ENCODE measurements around the gene CLMP.

Gene CLMP

DNA sequence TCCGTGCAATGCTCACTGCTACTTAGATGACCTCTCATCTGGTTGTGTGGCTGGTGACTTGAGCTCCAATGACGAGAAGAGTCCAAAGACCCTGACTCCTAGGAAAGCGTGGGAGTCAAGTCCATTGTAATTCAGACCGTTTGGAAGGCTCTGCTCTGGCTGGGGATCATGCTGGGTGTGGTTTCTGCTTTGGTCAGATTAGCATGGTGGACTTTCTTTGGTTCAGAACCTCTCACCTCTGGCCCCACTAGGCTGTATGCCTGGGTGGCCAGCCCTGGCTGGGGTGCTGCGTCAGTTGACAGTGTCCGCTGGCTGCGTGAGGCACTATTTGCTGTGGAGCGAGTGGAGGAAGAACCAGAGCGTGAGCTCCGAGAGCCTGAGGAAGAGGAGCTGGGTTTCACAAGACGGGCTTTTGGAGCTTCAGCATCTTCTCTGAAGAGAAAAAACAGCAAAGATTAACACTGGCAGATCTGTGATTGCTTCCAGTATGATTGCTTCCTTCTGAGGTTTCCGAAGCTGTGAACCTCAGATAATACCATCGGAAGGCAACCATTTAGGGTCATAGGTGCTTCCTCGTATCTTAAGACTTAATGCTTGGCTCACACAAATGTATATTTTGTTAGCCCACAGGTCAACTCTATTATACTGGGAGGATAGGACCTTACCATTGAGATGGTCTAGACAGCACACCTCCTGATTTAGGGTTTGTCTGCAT is 121.5 kb downstream of the CLMP start:
- DNase-seq, result no peak

DNA sequence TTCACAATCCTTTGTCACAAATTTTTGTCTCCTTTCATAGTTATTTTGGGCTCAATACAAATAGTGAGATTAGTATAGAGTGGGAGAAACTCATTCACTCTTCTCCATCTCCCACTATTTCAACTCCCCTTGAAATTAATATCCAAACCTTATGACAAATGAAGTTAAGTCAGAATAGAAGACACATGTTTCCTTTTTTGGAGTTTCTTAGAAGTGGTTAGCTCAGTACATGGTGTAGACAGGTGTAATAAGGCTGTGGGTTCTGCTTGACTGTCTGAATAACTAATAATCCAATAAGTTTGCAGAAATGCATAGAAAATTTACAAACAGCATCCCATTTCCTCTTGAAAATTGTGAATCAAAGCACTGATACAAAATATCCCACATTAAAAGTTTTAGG is 122.3 kb downstream of the CLMP start:
- no peak for DNase-seq

DNA sequence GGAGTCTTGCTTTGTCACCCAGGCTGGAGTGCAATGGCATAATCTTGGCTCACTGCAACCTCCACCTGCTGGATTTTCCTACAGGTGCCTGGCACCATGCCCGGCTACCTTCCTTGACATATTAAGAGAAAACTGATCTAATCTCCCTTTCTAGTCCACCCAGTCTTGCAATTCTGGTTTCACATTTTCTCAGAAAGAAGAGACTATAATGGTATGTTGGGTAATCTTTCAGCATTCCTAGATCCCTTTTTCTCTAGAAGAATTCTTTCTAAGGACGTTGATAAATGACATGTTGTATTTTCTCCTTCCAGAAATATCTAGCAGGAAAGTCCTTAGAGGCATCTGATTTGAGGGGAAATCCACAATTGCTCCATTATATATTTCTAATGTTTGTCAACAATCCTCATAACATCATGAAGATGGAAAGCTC is 122.7 kb downstream of the CLMP start:
- DNase-seq, result no peak

DNA sequence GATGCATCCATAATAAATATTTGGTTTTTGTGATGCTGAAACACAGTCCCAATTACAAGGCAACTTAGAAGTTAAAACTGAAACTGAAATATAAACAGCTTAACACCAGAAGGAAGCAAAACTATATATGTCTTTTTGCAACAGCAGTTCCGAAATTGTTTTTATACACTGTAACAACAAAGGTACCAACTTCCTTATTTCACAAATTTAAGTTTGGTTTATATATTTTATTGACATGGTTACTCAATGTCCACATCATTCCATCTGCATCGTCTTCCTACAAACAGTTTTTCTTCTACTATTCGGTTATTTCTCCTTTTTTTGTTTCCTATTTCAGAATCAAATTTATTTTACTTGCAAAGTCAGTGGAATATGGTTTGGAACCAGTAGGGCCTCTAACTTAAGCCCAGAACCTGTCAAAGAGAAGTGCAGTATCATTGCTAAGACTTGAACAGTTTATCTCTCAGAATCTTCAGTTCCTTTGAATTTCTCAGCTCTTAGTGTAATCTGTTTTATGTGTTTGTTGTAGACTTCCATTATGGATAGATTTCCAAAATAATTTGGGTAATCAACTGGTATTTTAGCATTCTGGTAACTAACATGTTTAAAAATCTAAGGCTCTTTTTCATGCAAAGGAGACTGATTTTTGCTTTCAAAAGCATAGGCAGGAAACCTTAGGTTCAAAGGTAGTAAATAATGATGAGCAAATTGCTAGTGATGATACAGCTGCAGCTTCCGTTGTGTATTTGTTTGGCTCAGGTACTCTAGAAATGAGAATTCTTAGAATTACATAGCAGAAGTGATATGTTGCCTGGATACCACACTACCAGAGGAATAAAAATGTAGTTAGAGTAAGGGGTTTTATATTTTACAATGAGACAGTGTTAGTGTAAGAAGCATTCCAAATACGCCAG is 124.9 kb downstream of the CLMP start:
- DNase-seq, result peak; percentile 46 to 80

DNA sequence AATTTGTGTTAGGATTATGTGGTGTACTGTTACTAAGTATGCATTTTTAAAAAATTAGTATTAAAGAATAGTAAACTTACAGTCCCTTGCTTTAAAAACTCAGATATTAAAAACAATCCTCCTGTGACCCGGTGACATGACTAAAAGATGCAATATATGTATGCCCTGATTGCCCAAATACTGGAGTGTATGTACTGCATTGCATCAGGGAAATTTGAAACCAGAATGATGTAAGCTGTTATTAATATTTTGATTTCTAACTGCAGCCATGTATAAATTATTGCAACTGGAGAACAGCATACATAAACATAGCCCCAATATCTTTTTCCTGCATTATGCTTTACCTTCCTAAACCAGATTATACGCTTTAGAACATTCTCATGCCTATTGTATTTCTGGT is 129.4 kb downstream of the CLMP start:
- no peak for DNase-seq

DNA sequence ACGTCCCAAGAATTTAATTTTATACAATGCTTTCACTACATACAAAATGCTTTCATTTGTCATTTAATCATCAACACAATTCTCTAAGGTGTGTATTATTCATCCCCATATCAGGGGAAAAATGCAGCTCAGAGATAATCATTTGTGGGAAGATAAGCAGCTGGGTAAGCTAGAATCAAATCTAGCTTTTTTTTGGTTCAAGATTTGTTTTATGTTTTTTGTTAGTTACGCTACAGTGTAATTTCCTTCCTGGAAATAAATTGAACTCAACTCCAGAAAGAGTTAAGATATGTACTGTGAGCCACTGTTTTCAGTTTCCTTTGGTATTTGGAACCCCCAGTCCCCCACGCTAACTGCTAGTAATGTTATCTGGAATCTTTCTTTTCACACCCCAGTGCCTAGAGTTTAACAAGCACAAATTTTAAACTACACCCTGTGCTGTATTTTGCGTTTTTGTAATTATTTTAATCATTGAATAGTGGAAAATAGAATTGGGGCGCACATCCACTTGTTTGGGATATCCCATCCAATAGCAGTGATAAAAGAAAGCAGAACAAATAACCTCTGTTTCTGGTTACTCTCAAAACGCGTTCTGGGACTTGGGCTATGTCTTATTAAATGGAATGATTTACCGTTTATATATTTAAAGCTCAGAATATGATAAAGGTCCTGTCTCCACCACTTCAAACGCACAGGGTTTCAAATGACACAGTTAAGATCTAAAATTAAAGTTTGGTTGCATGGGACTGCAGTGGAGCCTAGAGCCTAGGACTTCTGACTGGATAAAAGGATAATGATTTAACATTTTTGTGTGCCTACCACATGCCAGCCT is 131.0 kb downstream of the CLMP start:
- DNase-seq, result peak in 1 of 2 donors; percentile 71

DNA sequence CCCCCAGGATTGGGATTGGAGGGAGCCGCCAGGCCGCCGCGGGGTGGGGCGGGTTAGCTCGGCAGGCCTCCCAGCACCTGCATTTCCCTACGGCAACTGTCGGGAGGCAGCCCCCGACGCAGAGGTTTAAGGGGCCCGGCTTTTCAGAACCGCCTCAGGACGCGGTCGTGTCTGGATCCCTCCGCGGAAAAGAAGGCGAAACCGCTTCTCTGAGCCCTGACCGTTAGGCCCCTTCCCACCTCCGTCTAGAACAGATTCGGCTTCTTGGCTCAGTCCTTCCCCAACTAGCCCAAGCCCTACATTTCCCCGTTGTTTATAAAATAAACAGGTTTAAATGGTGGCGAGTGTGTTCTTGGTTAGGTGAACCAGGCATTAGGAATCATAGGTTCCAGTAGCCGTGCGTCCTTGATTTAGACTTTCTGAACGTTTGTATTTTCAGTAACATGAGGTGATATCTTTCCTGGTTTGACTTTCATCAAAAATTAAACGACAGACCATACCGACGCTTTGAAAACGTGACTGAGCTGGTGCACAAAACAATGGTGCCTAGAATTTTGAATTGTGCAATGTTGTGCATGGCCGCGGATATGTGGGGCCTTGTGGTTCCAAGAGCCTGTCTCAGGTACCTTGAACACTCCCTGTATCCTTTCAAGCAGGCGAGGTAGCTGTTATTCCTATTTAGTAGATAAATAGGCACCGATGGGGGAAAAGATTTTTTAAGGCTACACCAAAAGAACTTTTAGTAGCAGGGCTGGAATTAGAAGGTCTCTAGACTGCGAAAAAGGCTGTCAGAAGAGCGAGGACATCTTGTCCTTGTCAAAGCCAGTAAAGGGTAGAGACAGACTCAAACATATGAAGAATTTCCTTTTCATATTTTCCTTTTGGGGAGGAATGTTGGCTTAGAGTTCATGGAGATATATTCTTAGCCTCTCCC is 131.9 kb downstream of the CLMP start:
- DNase-seq, result peak in 1 of 2 donors; percentile 60

DNA sequence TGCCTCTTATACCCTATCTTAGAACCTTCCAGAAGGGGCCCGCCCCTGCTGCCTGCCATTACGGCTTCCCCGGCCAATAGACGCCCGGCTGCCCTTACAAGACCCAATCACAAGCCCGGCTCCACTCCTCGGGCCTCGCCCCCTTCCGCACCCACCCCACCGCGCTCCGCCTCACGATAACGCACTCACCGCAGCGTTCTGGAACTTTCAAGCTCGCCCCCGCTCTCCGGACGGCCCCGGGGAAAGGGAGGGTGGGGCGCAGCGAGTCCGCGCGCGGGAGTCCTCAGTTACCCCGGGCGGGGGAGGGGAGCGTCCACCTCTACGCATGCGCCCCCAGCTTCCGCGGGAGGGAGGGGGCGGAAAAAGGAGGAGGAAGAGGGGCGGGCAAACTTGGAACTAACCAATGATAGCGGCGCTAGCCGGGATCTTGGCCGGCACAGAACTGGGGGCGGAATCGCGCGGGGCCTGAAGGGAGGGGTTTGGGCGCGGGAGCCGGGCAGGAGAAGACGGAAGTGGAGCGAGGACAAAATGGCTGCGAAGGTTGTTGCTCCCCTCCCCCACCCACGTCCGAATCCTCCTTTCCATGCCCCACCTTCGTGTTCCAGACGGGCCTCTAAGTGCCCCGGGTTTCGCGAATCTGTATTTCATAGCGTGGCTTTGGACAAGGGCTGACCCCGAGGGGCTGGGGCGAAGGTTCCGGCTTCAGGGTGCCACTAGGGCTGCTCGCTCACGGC is 132.7 kb downstream of the CLMP start:
- peak; percentile 99 to 100 for DNase-seq

DNA sequence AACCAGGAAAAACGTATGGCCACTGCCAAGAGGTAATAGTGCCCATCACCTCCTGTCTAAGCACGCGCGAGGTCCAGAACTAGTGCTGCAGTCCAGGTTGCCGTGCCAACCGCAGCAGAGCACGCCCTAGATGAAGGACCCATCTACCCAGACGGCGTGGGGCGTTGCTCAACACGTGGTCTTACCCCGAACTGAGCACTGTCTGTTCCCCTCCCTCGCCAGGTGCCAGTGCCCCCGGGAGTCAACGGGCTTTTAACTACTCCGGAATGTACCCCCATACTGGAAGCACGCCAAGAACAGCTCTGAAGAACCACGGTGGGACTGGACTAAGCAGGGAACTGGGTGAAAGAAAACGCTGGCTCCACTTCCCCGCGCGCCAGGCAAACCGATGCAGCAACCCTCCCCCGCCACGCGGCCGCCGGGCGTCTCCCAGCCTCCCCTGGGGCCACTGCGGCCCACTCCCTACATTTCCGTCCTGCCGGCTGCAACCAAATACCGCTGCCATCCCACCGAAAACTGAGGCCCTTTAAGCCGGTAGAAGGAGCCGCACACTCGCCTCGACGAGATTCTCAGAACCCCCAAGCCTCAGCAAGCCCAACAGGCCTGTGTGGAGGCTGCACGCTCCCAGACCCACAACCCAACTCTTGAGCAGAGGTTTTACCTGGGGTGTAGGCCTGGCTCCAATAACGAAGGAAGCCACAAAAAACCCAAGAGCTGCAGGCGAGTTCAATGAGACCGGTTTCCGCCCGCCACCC is 133.5 kb downstream of the CLMP start, which contains the start of gene HSPA8:
Gene HSPA8, minus strand, starts transcription at position 734 of the 755 bp plus-strand sequence. CDS start 812 bp downstream, outside the sequence.
- DNase-seq, result peak; percentile 65 to 78

DNA sequence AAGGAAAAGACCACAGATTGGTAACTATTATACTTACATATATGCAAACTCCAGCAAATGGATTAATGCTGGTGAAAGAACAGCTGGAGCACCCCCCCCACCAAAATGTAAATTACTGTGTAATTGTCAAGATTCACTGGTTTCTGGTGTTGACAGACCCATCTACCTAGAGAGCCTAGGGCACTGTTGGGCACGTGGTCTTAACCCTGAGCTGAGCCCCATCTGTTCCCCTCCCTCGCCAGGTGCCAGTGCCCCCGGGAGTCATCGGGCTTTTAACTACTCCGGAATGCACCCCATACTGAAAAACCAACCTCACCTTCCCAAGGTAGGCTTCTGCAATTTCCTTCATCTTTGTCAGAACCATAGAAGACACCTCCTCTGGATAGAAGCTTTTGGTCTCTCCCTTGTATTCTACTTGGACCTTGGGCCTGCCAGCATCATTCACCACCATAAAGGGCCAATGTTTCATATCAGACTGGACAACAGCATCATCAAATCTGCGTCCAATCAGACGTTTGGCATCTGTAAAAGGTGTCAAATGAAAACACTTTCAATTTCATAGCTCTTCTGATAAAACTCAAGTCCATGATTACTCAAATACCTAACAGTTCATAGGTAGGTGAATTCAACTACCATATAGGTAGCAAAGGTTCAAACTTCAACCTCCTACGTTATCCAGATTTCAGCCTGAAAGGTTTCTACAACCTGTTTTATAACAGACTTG is 134.6 kb downstream of the CLMP start:
- no peak for DNase-seq

DNA sequence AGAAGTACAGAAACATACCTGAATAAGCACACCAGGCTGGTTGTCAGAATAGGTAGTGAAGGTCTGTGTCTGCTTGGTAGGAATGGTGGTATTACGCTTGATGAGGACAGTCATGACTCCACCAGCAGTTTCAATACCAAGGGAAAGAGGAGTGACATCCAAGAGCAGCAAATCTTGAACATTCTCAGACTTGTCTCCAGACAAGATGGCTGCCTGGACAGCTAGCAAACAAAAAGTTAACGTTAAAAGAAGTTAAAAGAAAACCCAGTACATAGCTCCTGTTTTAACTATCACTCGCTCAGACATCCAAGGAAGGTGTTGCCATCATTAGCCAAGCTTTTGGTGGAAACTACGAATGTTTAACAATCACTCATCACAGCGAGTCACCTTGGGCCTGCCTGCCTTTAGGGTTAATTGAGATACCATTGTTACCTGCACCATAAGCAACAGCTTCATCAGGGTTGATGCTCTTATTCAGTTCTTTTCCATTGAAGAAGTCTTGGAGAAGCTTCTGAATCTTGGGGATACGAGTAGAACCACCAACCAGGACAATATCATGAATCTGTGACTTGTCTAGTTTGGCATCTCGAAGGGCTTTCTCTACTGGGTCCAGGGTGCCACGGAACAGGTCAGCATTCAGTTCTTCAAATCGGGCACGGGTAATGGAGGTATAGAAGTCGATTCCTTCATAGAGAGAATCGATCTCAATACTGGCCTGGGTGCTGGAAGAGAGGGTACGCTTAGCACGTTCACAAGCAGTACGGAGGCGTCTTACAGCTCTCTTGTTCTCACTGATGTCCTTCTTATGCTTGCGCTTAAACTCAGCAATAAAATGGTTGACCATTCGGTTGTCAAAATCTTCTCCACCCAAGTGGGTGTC is 135.8 kb downstream of the CLMP start:
- DNase-seq, result peak in 1 of 2 donors; percentile 46

DNA sequence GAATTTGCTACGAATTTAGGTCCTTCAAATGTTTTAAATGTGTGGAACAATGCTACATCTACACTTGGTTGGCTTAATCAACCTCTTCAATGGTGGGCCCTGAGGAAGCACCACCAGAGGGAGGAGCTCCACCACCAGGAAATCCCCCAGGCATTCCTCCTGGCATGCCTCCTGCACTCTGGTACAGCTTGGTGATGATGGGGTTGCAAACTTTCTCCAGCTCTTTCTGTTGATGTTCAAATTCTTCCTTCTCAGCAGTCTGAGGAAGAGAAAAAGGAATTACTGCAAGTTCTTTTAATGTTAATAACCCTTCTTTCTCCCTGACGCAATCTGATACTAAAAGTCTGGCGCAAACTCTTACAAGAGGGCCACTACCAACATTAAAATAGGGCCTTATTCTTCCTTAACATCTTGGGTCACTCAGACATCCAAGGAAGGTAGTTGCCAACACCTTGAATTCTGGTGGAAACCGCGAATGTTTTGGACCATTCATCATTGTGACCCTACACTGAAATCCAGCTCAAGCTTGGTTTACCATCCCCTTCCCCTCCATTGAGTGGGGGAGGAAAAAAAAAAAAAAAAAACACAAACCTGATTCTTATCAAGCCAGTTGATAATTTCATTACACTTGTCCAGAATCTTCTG is 137.3 kb downstream of the CLMP start:
- peak in 1 of 2 donors; percentile 53 for DNase-seq

DNA sequence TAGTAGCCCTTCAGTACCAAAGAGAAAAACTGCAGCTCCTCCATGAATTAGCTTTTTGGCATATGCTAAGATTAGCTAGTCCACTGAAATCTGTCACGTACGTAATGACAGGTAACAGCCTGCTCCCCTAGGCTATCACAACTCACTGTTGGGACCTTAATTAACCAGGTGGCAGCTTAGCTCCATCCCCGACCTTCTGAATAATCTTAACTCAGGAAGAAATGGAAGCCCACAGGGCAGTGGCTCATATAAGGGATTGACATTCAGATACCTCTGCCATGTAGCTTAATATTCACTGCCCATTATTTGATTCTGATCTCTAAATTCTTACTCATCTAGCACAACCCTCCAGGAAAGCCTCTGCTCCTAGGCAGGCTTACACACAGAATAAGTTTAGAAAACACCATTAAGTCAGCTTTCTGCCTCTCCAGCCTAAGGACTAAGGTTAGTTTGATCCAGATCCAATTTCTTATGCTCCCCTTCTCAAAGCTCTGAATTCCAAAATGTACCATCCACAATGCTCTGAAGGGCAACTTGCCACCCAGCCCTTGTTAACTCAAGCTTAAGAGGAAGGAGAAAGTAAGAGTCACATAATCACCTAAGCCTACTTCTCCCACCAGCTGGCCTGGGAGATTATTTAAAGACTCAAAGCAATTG is 138.1 kb downstream of the CLMP start:
- no peak for DNase-seq

DNA sequence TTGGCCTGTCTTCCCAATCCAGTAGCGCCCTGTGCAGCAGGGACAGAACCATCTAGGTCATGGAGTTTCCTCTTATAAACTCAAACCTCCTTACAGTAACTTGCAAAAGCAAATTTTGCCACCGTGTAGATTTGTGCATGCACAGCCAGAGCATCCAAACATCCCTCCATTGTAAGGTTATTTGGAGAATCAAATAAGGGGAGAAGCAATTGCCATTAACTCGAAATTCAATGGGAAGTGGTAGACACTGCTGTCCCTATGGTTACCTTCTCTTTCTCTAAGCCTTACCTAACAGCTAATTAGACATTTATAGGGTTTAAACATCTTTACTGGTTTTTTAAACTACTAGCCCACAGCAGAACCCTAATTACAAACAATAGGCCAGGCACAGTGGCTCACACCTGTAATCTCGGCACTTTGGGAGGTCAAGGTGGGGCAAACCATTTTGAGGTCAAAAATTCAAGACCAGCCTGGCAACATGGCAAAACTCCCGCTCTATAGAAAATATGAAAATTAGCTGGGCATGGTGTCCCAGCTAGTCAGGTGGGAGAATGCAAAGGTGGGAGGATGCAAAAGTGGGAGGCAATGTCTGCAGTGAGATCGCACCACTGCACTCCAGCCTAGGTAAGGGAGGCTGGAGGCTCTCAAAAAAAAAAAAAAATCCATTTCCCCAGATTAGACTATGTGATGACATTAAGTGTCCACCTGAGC is 139.7 kb downstream of the CLMP start:
- DNase-seq, result peak in 1 of 2 donors; percentile 53

DNA sequence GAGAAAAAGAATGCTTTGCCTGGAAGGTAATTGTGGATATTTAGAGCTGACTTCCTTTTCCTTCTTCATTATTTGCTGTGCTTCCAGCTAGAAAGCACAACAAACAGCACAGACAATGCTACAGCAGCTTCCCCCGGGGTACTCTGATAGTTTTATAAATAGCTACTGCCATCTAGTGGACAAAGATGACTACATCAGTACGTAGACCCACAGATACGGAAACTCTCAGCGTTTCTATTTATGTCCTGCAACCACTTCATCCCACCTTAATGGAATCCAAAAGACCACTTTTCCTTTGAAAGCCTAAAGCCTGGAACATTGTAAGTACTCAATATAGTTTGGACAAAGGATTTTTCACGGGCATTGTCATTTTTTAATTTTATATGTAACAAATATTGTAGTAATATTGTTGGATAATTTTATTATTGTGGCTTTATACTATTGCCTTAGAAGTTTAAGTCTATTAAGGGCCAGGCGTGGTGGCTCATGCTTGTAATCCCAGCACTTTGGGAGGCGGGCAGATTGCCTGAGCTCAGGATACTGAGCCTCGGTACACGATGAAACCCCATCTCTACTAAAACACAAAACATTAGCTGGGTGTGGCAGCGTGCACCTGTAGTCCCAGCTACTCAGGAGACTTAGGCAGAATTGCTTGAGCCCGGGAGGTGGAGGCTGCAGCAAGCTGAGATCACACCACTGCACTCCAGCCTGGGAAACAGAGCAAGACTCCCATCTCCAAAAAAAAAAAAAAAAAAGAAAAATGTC is 140.6 kb downstream of the CLMP start:
- peak; percentile 47 to 85 for DNase-seq
